Endothelial cell of umbilical vein (primary cell): ENCODE results near the gene TUBG2. TPM values are rescaled to one million over a fixed set of nuclear protein-coding genes. Genes with fewer than 3 reads are reported as not detected.
"Not testable (repeated sequence)": the region's sequence is repeated elsewhere in the genome, so short reads cannot be mapped to it uniquely, and the experiment has no call there.

ENCODE experiments used
- BruUV-seq: library from RNA; stranded (reverse); fragments of 400-500 nt; replicated peaks from 2 replicates; lab custom pipeline; 2021; lab: Mats Ljungman, UMichigan
- CTCF ChIA-PET: fragments of 300-600, 350-600 bp; sonication (Branson Sonifier 250); formaldehyde crosslinking; loops from one replicate; lab custom pipeline; 2021; ENCODE audit warnings: antibody characterized with exemption, inconsistent platforms; lab: Charles Lee
- POLR2A ChIA-PET: fragments of 300-600, 350-600 bp; sonication (Branson Sonifier 250); formaldehyde crosslinking; loops from one replicate; lab custom pipeline; 2021; ENCODE audit warnings: antibody characterized with exemption, inconsistent platforms; lab: Charles Lee
- DNase-seq: peaks from one replicate; pipeline ENCODE4 v3.0.0-alpha.2; 2011; ENCODE audit warnings: low read depth, low spot score
- FAIRE-seq: peaks from 2 replicates; lab custom pipeline; 2011; peaks lifted over from hg19 to GRCh38; lab: Jason Lieb, UNC
- H2AFZ ChIP-seq: 2 replicates; pipeline ENCODE4 v1.6.0; 2012; ENCODE audit warnings: low read depth, low read length, control low read depth, inconsistent platforms
- H3K27ac ChIP-seq: 2 replicates; pipeline ENCODE4 v1.5.1; 2011; ENCODE audit warnings: low read depth, mild to moderate bottlenecking, control low read depth, low read length, moderate library complexity; ENCODE audit not compliant: insufficient read depth
- H3K27me3 ChIP-seq, 2 experiments: 2 replicates each; pipeline versions ENCODE4 v1.6.0 to v1.6.1; 2011; ENCODE audit warnings: low read length in 2 of 2, mixed read lengths in 1 of 2; ENCODE audit not compliant: control insufficient read depth in 2 of 2, insufficient read depth in 2 of 2
- H3K36me3 ChIP-seq, 2 experiments: 2 replicates in 1 of 2; 3 replicates in 1 of 2; pipeline ENCODE4 v1.5.1; 2011; ENCODE audit warnings: low read length in 2 of 2, mild to moderate bottlenecking in 1 of 2, moderate library complexity in 1 of 2; ENCODE audit not compliant: control insufficient read depth in 2 of 2, insufficient read depth in 2 of 2; ENCODE audit errors: extremely low read depth in 1 of 2
- H3K4me1 ChIP-seq: 3 replicates; pipeline ENCODE4 v1.5.1; 2011; ENCODE audit warnings: mild to moderate bottlenecking, low read length; ENCODE audit not compliant: control insufficient read depth, insufficient read depth; ENCODE audit errors: extremely low read depth
- H3K4me2 ChIP-seq: 2 replicates; pipeline ENCODE4 v1.6.1; 2011; ENCODE audit warnings: low read length, control low read depth, mixed read lengths; ENCODE audit not compliant: insufficient read depth
- H3K4me3 ChIP-seq, 3 experiments: fragments of 200-600 bp in 1 of 3; sonication (generic), shearing (Covaris generic) in 1 of 3; replicated peaks in 1 of 3; 2 replicates each; pipeline ENCODE4 v1.5.1; 2011 to 2016; ENCODE audit warnings: control low read depth in 3 of 3, low read length in 3 of 3, mild to moderate bottlenecking in 2 of 3, inconsistent platforms in 1 of 3, low read depth in 1 of 3, moderate library complexity in 1 of 3; ENCODE audit not compliant: insufficient read depth in 1 of 3
- H3K79me2 ChIP-seq: 2 replicates; pipeline ENCODE4 v1.6.0; 2012; ENCODE audit warnings: low read length, inconsistent platforms; ENCODE audit not compliant: control insufficient read depth, insufficient read depth
- H3K9ac ChIP-seq: replicated peaks from 2 replicates; pipeline ENCODE3; 2011; ENCODE audit warnings: low read length, control low read depth; ENCODE audit not compliant: insufficient read depth; ENCODE audit errors: extremely low read depth
- H3K9me1 ChIP-seq: replicated peaks from 3 replicates; pipeline ENCODE4 v1.6.0; 2011; ENCODE audit warnings: mild to moderate bottlenecking, low read length; ENCODE audit not compliant: control insufficient read depth, insufficient read depth; ENCODE audit errors: extremely low read depth
- H3K9me3 ChIP-seq: replicated peaks from 2 replicates; pipeline ENCODE4 v1.5.1; 2012; ENCODE audit warnings: low read length, inconsistent platforms; ENCODE audit not compliant: control insufficient read depth, insufficient read depth
- H4K20me1 ChIP-seq: replicated peaks from 2 replicates; pipeline ENCODE3; 2011; ENCODE audit warnings: mild to moderate bottlenecking, low read length; ENCODE audit not compliant: control insufficient read depth, insufficient read depth; ENCODE audit errors: extremely low read depth
- CTCF ChIP-seq, 2 donors: IDR thresholded peaks; 1 replicate in 1 of 2; 2 replicates in 1 of 2; pipeline ENCODE4 v1.5.1; 2011; ENCODE audit warnings: low read length in 2 of 2, mild to moderate bottlenecking in 2 of 2, moderate library complexity in 2 of 2, control low read depth in 1 of 2, inconsistent platforms in 1 of 2, low read depth in 1 of 2; ENCODE audit not compliant: insufficient read depth in 1 of 2; ENCODE audit errors: extremely low read depth in 1 of 2
- EZH2 ChIP-seq: IDR thresholded peaks from 2 replicates; pipeline ENCODE4 v1.6.1; 2012; ENCODE audit warnings: borderline replicate concordance, low read depth, mild to moderate bottlenecking, moderate library complexity, low read length, inconsistent platforms; ENCODE audit not compliant: severe bottlenecking
- FOS ChIP-seq: IDR thresholded peaks from 2 replicates; pipeline ENCODE4 v1.6.1; 2011; ENCODE audit warnings: mild to moderate bottlenecking, low read length, moderate library complexity, borderline replicate concordance; ENCODE audit not compliant: insufficient read depth
- GATA2 ChIP-seq: IDR thresholded peaks from 2 replicates; pipeline ENCODE4 v1.7.0; 2011; ENCODE audit warnings: low read depth, mild to moderate bottlenecking, moderate library complexity, mixed read lengths, low read length; ENCODE audit not compliant: insufficient read length, insufficient read depth
- JUN ChIP-seq: IDR thresholded peaks from 2 replicates; pipeline ENCODE4 v1.6.1; 2011; ENCODE audit warnings: borderline replicate concordance, low read depth; ENCODE audit not compliant: insufficient read length, insufficient read depth
- MAX ChIP-seq: IDR thresholded peaks from 2 replicates; pipeline ENCODE4 v1.6.1; 2011; ENCODE audit not compliant: insufficient read depth, insufficient read length
- MYC ChIP-seq: IDR thresholded peaks from one replicate; pipeline ENCODE4 v1.6.1; 2011; ENCODE audit warnings: mild to moderate bottlenecking, low read depth, low read length
- POLR2A ChIP-seq: IDR thresholded peaks from 2 replicates; pipeline ENCODE4 v1.6.1; 2012; ENCODE audit warnings: low read depth, mild to moderate bottlenecking, control low read depth, low read length
- POLR2AphosphoS5 ChIP-seq: IDR thresholded peaks from 2 replicates; pipeline ENCODE4 v1.6.1; 2012; ENCODE audit warnings: low read depth, mild to moderate bottlenecking, control low read depth, low read length, moderate library complexity; ENCODE audit not compliant: insufficient read depth
- dilution Hi-C: fragments of 300-500 bp; cut with MboI; formaldehyde crosslinking; loops from one replicate; pipeline ENCODE4 v1.15.0; 2019; ENCODE audit warnings: low sequenced_read_pairs; ENCODE audit not compliant: extremely low pct_ligation_motif_present
- intact Hi-C: fragments of 100-400 bp; cut with micrococcal nuclease; formaldehyde crosslinking; loops from one replicate; pipeline ENCODE4 v1.10.0; 2022
- polyA plus RNA-seq, 4 experiments: library from polyadenylated mRNA; depleted of rRNA in 3 of 4; stranded (reverse) in 3 of 4; unstranded in 1 of 4; fragments of >200 nt; gene quantifications; 2 replicates each; pipeline versions ENCODE4 v1.2.1 to v1.2.3, GENCODE V29; 2011 to 2012; ENCODE audit warnings: missing spikeins in 1 of 4
- total RNA-seq: library from RNA; stranded (reverse); gene quantifications from 2 replicates; pipeline ENCODE4 v1.2.3, GENCODE V29; 2021

TUBG2 gene
- total and polyA plus RNA-seq, 2 donors (not counting 3 experiments of a cell fraction or from before 2014, with no cell fraction given) = 13.2 to 17.7 TPM

GRCh38 chr17:42618442-42619150, 40.5 kb upstream of the TUBG2 start:
- Histone ChIP-seq H3K9ac (no peak overlapping the region), H3K79me2 (no peaks in the 10 kb centered on the region), H3K9me3 (no peaks in the 10 kb centered on the region), H3K27ac (no peak overlapping the region), H3K4me2 (no peak overlapping the region), H3K4me3 (no peak overlapping the region), H3K9me1 (no peaks in the 10 kb centered on the region), H3K27me3 (no peaks in the 10 kb centered on the region), H2AFZ (no peak overlapping the region), H3K36me3 (peaks cover 10 to 11% of the 10 kb centered on the region in 2 experiments), H4K20me1 (no peaks in the 10 kb centered on the region), H3K4me1 (no peaks in the 10 kb centered on the region)
- ChIA-PET POLR2A (interaction anchor here (1.0 kb wide), 1 partner anchor 9 kb away, joined by 3 read pairs; the partner anchor contains the start of genes RETREG3 and TUBG1), CTCF (interaction anchor here (1.2 to 3.5 kb wide), 7 partner anchors 9 to 61 kb away, joined by 3 to 14 read pairs (median 5); partner anchors contain the start of genes PLEKHH3, RETREG3, TUBG1 and TUBG2)
- dilution Hi-C loops = no loop called here
- no TSS peak for BruUV-seq
- DNase-seq (no peak), FAIRE-seq (no peak)
- intact Hi-C loops = no loop called here
- TF ChIP-seq POLR2AphosphoS5 (no peak), MAX (no peak), JUN (no peak), MYC (no peak), EZH2 (no peak), FOS (no peak), POLR2A (no peak), CTCF (IDR thresholded peaks at IDR 0.05; ENCODE audit: extremely low read depth in 1 of 2, insufficient read depth in 1 of 2, low read depth in 1 of 2, low read length in 2 of 2) (no peak), GATA2 (no peak)

- H2AFZ ChIP-seq, FAIRE-seq, H3K4me1 ChIP-seq, DNase-seq, intact Hi-C loops, H3K79me2 ChIP-seq, H3K9ac ChIP-seq, H3K27ac ChIP-seq, H3K4me3 ChIP-seq, H3K9me3 ChIP-seq, BruUV-seq, H3K9me1 ChIP-seq, H3K36me3 ChIP-seq, POLR2A ChIA-PET, H3K4me2 ChIP-seq, H3K27me3 ChIP-seq, H4K20me1 ChIP-seq, dilution Hi-C loops: not testable (repeated sequence)
- CTCF ChIA-PET = interaction anchor here (0.6 kb wide), 1 partner anchor 59 kb away, joined by 3 read pairs; no protein-coding TSS in a partner anchor
Observed at GRCh38 chr17:42621987-42622386, 37.1 kb upstream of the TUBG2 start.
